Effector memory CD4-positive, alpha-beta T cell (primary cell): ENCODE measurements around the gene TIMM50.

Experiments
- DNase-seq, 3 donors: peaks; one replicate each; pipeline ENCODE4 v3.0.0-alpha.2; 2020
- H3K27ac ChIP-seq: 2 replicates; pipeline ENCODE4 v1.7.0; 2013; ENCODE audit warnings: mild to moderate bottlenecking, low read length, moderate library complexity; ENCODE audit not compliant: insufficient read depth, poor library complexity, severe bottlenecking
- H3K27me3 ChIP-seq: replicated peaks from 2 replicates; pipeline ENCODE4 v1.7.0; 2013; ENCODE audit warnings: mild to moderate bottlenecking, low read length; ENCODE audit not compliant: insufficient read depth, control insufficient read depth, poor library complexity, severe bottlenecking
- H3K36me3 ChIP-seq: 2 replicates; pipeline ENCODE4 v1.7.0; 2013; ENCODE audit warnings: mild to moderate bottlenecking, low read length, moderate library complexity; ENCODE audit not compliant: control insufficient read depth, insufficient read depth
- H3K4me1 ChIP-seq: 2 replicates; pipeline ENCODE4 v1.7.0; 2013; ENCODE audit warnings: low read length, mild to moderate bottlenecking; ENCODE audit not compliant: control insufficient read depth, insufficient read depth, poor library complexity, severe bottlenecking
- H3K4me3 ChIP-seq: 2 replicates; pipeline ENCODE4 v1.7.0; 2013; ENCODE audit warnings: low read length, low read depth, mild to moderate bottlenecking; ENCODE audit not compliant: insufficient read depth, poor library complexity, severe bottlenecking
- H3K9me3 ChIP-seq: 2 replicates; pipeline ENCODE4 v1.7.0; 2013; ENCODE audit warnings: mild to moderate bottlenecking, low read length, moderate library complexity; ENCODE audit not compliant: control insufficient read depth

The TIMM50 gene

DNA sequence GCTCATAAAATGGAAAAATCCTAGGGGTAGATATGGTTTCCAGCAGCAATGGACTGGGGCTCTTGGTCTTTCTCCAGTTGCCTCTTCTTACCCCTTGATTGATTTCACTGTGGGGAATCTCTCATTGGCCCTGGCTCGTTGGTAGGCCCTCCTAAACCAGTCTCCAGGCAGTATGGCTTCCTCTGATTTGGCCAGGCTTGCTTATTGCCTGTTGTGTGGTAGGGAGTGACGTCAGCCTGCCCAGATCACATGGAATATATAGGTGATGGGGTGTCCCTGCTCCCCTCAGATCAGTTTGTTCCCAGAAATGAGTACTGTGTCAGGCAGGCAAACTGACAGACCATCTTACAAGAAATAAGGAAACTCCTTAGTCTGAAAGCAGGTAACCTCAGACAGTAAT, 28.6 kb downstream of the TIMM50 start:
- H3K4me1 ChIP-seq, result peaks cover 11% of the 10 kb centered on the region
- no peak overlapping the region for H3K27ac ChIP-seq
- H3K9me3 ChIP-seq, result no peaks in the 10 kb centered on the region
- no peak overlapping the region for H3K4me3 ChIP-seq
- H3K36me3 ChIP-seq, result no peaks in the 10 kb centered on the region
- H3K27me3 ChIP-seq, result peaks cover 20% of the 10 kb centered on the region
- DNase-seq, result no peak

DNA sequence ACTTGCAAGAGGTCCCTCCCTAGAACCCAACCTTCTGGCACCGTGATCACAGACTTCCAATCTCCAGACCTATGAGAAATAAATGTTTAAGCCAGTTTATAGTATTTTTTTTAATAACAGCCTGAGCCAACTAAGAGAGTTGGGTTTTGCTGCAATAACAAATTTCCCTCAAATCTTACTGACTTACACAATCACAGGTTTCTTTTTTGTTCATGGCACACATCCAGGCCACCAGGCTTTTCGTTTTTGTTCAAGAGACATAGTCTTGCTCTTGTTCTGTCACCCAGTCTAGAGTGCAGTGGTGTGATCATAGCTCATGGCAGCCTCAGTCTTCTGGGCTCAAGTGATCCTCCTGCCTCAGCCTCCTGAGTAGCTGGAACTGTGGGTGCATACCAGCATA, 32.4 kb downstream of the TIMM50 start:
- H3K36me3 ChIP-seq, result no peaks in the 10 kb centered on the region
- no peak for DNase-seq
- H3K4me3 ChIP-seq, result no peak overlapping the region
- H3K4me1 ChIP-seq, result peaks cover 14% of the 10 kb centered on the region
- no peaks in the 10 kb centered on the region for H3K9me3 ChIP-seq
- peaks cover 26% of the 10 kb centered on the region for H3K27me3 ChIP-seq
- H3K27ac ChIP-seq, result no peak overlapping the region

DNA sequence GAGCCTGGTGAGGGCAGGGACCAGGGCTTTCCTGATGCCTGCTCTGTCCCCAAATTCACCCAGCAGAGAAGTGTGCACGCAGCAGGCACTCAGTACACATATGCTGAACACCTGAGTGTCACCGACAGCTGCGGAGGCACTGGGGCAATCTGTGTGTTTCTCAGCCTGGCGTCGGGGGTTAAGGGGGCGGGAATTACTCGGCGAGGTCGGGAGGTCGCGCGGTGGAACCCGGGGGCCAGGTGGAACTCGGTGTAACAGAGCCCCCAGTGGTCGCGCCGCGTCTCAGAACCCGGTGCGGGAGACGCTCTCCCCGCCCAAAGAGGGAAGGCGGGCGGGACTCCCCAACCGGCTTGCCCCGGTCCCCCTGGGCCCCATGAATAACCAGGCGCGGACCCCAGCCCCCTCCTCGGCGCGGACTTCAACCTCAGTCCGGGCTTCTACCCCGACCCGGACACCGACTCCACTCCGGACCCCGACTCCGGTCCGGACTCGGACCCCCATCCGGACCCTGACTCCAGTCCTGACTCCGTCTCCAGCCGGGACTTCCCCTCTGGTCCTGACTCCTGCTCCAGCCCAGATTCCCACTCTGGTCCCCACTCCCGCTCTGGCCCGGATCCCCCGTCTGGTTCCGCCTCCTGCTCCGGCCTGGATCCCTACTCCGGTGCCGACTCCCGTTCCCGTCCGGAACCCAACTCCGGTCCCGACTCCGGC, 34.4 kb downstream of the TIMM50 start, which contains the start of gene SELENOV:
Gene SELENOV (plus strand): TSS at position 300 of the 711 bp plus-strand sequence. CDS start 74 bp downstream, at position 374.
- H3K36me3 ChIP-seq, result no peaks in the 10 kb centered on the region
- peaks cover 26% of the 10 kb centered on the region for H3K27me3 ChIP-seq
- H3K4me1 ChIP-seq, result peaks cover 14% of the 10 kb centered on the region
- no peak within 1 kb of the TSS for H3K27ac ChIP-seq
- H3K4me3 ChIP-seq, result peak within 1 kb of the TSS; percentile 50
- no peaks in the 10 kb centered on the region for H3K9me3 ChIP-seq
- DNase-seq, result no peak

DNA sequence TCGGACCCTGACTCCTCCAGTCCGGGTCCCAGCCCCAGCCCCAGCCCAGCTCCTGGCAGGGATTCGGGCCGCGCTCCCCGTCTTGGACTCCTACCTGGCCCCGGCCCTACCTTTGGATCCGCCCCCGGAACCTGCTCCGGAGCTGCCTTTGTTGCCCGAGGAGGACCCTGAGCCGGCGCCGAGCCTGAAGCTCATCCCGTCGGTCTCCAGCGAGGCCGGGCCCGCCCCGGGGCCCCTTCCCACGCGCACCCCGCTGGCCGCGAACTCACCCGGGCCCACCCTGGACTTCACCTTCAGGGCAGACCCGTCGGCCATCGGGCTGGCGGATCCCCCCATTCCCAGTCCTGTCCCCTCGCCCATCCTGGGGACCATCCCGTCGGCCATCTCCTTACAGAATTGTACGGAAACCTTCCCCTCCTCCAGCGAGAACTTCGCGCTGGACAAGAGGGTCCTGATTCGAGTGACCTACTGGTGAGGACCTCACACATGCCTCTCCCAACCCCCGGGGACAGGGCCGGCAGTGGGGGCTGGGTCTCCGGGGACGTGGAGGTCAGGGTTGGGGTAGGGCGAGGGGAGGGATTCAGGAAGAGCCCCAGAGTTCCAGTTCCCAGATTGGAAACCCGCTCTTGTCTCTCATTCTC, 35.0 kb downstream of the TIMM50 start:
- peak overlapping the region; percentile 50 for H3K4me3 ChIP-seq
- no peak for DNase-seq
- H3K36me3 ChIP-seq, result no peaks in the 10 kb centered on the region
- H3K27me3 ChIP-seq, result peaks cover 26% of the 10 kb centered on the region
- no peaks in the 10 kb centered on the region for H3K9me3 ChIP-seq
- H3K4me1 ChIP-seq, result peaks cover 14% of the 10 kb centered on the region
- H3K27ac ChIP-seq, result no peak overlapping the region

DNA sequence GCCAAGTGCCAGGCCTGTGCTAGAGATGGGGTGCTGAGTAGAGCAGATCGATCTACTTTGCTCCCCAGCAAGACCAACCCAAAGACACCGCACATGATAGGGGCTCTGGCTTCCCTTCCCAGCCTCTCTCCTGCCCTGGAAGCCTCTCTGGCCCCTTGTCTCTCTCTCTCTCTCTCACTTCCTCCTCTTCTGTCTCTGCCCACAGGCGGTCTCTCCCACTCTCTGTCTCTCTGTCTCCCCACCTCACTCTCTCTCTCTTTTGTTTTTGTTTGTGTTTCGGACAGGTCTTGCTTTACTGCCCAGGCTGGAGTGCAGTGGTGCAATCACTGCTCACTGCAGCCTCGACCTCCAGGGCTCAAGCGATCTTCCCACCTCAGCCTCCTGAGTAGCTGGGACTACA, 35.6 kb downstream of the TIMM50 start:
- Histone ChIP-seq H3K36me3 (no peaks in the 10 kb centered on the region), H3K4me3 (no peak overlapping the region), H3K27me3 (peaks cover 26% of the 10 kb centered on the region), H3K27ac (no peak overlapping the region), H3K4me1 (peaks cover 14% of the 10 kb centered on the region), H3K9me3 (no peaks in the 10 kb centered on the region)
- no peak for DNase-seq

DNA sequence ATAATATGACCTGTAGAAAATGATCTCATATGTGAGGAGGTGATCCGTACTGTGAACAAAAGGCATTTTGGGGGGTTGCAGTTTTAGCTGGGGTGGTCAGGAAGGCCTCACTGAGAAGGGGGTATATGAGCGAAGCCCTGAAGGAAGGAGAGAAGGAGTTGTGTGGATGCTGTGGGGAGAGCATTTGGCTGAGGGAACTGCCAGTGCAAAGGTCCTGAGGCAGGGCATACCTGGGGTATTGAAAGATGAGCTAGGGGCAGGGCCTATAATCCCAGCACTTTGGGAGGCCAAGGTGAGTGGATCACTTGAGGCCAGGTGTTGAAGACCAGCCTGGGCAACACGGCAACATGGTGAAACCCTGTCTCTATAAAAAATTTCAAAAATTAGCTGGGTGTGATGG, 36.8 kb downstream of the TIMM50 start:
- DNase-seq, result no peak
- no peaks in the 10 kb centered on the region for H3K36me3 ChIP-seq
- no peaks in the 10 kb centered on the region for H3K9me3 ChIP-seq
- H3K27me3 ChIP-seq, result peaks cover 26% of the 10 kb centered on the region
- H3K27ac ChIP-seq, result no peak overlapping the region
- peaks cover 14% of the 10 kb centered on the region for H3K4me1 ChIP-seq
- H3K4me3 ChIP-seq, result no peak overlapping the region

DNA sequence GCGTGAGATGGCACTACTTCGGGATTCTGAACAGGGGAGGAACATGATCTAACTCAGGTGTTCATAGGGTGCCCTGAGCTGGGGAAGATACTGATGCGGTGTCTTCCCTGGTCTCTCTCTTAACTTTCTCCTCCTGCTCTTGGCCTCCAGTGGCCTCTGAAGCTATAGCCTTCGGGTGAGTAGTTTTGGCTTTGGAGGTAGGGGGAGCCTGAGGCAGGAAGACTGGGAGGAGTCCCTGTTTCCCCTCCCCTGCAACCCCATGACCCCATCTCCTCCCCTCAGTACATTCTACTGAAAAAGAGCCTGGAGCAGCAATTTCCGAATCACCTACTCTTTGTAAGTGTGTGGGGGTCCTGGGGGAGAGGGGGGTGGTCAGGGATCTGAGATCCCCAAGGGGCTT, 37.8 kb downstream of the TIMM50 start:
- H3K9me3 ChIP-seq, result no peaks in the 10 kb centered on the region
- peaks cover 14% of the 10 kb centered on the region for H3K4me1 ChIP-seq
- no peak for DNase-seq
- H3K27me3 ChIP-seq, result peaks cover 25% of the 10 kb centered on the region
- H3K4me3 ChIP-seq, result no peak overlapping the region
- no peaks in the 10 kb centered on the region for H3K36me3 ChIP-seq
- H3K27ac ChIP-seq, result no peak overlapping the region

DNA sequence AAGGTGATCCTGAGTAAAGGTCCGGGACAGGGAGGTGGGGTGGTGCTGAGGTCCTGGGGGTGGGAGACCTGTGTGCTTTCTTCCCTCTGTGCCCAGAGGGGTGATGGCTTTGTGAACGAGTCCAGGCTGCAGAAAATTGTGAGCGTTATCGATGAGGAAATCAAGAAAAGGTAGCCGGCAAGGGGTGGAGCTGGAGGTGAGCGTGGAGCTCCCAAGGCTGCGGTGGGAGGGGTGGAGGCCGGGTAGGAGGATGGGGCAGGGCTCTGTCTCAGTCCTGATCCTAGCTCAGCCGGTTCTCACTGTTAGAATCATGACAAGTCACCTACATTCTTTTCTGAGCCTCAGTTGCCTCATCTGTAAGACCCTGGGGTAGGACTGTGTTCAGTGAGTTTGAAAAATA, 38.3 kb downstream of the TIMM50 start:
- H3K27me3 ChIP-seq, result peaks cover 20% of the 10 kb centered on the region
- no peak overlapping the region for H3K27ac ChIP-seq
- H3K36me3 ChIP-seq, result no peaks in the 10 kb centered on the region
- peaks cover 14% of the 10 kb centered on the region for H3K4me1 ChIP-seq
- no peak for DNase-seq
- no peaks in the 10 kb centered on the region for H3K9me3 ChIP-seq
- H3K4me3 ChIP-seq, result no peak overlapping the region

DNA sequence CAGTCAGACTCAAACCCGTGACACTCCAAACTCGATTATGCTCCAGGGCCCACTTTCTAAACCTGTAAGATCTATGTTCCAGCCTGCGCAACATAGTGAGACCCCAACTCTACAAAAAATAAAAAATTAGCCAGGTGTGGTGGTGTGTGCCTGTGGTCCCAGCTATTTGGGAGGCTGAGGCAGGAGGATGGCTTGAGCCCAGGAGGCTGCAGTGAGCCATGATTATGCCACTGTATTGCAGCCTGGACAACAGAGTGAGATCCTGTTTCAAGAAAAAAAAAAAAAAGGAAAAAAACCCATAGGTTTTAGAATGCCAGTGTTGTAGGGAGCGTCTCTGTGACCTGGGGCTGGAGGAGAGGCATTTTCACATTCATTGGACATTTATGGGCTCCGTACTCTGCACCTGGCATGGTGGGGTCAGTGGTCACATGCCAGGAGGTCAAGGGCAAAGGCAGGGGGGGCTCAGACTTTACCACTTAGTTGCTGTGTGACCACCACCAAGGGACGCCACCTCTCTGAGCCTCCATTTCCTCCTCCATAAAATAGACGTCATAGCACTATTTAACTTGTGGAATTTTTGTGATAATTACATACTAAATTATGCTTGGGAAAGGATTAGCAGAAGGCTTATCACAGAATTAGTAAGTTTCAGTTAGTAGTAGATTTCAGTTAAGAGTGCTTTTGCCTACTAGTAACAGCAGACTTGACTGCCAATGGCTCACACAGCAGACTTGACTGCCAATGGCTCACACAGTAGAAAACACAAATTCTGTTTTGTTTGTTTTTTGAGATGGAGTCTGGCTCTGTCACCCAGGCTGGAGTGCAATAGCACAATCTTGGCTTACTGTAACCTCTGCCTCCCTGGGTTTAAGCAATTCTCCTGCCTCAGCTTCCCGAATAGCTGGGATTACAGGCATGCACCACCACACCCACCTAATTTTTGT, 40.2 kb downstream of the TIMM50 start:
- no peak overlapping the region for H3K27ac ChIP-seq
- H3K4me1 ChIP-seq, result peaks cover under 1% of the 10 kb centered on the region
- no peak for DNase-seq
- no peaks in the 10 kb centered on the region for H3K9me3 ChIP-seq
- peaks cover 2% of the 10 kb centered on the region for H3K27me3 ChIP-seq
- H3K36me3 ChIP-seq, result no peaks in the 10 kb centered on the region
- H3K4me3 ChIP-seq, result no peak overlapping the region
